GM20000 (cell line): ENCODE data around the gene EFHD1.
A peak's percentile ranks its signal among the peaks of the same experiment; 100 is the strongest.
"Not testable (repeated sequence)": the region's sequence is repeated elsewhere in the genome, so short reads cannot be mapped to it uniquely, and the experiment has no call there.

Experiments used
- DNase-seq: peaks from one replicate; pipeline ENCODE4 v3.0.0; 2012; ENCODE audit warnings: low spot score
- TF ChIP-seq, protein P1 (sequence below): IDR thresholded peaks from 2 replicates; pipeline ENCODE4 v1.5.1; 2012; ENCODE audit warnings: mild to moderate bottlenecking, control low read depth; ENCODE audit errors: extremely low read depth, missing control alignments

Gene EFHD1

DNA sequence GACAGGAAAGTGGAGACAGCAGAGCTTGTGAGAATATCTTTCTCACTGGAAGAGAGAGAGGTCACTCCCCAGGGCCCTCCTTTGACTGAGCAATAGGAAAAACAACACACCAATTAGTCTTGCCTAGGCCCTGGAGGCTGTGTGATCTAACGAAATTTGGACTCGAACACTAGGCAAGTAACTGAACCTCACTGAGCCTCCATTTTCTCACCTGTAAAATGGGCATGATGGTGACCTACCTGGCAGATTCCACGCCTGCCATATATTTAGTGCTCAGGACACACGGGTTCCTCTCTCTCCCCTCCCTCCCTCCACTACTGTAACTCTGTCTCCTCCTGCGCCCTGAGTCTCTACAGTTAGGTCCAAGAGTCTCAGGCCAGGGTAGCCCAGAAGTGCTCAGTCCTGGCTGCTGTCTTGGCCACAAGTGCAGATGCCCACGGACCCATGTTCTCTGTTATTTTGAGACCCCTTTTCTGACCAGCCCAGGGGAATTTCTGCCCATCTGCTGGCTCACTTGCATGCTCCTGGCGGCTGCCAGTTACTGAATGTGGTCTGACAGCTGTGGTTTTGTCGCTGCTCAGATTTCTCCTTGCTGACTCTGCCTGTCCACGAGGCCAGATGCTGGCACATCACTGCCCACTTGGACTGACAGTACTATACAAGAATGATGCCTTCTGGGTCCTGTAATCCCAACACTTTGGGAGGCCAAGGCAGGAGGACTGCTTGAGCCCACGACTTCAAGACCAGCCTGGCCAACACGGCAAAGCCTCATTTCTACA lies 54.2 kb downstream of the EFHD1 start:
- no peak for DNase-seq

DNA sequence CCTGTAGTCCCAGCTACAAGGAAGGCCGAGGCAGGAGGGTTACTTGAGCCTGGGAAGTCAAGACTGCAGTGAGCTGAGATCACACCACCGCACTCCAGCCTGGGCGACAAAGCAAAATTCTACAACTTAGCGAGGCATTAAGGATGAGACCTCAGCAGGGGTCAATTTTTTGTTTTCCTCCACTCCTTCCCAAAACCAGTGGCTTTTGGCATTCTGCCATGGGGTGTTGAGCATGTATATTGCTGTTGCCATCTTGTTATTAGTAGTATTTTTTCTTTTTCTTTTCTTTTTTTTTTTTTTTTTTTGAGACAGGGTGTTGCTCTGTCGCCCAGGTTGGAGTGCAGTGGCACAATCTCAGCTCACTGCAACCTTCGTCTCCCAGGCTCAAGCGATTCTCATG lies 54.8 kb downstream of the EFHD1 start:
- no peak for DNase-seq
- TF ChIP-seq, protein P1, sequence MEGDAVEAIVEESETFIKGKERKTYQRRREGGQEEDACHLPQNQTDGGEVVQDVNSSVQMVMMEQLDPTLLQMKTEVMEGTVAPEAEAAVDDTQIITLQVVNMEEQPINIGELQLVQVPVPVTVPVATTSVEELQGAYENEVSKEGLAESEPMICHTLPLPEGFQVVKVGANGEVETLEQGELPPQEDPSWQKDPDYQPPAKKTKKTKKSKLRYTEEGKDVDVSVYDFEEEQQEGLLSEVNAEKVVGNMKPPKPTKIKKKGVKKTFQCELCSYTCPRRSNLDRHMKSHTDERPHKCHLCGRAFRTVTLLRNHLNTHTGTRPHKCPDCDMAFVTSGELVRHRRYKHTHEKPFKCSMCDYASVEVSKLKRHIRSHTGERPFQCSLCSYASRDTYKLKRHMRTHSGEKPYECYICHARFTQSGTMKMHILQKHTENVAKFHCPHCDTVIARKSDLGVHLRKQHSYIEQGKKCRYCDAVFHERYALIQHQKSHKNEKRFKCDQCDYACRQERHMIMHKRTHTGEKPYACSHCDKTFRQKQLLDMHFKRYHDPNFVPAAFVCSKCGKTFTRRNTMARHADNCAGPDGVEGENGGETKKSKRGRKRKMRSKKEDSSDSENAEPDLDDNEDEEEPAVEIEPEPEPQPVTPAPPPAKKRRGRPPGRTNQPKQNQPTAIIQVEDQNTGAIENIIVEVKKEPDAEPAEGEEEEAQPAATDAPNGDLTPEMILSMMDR = no peak

More for the DNA sequence above, 54.2 kb downstream of the EFHD1 start:
- TF ChIP-seq, protein P1 = no peak

DNA sequence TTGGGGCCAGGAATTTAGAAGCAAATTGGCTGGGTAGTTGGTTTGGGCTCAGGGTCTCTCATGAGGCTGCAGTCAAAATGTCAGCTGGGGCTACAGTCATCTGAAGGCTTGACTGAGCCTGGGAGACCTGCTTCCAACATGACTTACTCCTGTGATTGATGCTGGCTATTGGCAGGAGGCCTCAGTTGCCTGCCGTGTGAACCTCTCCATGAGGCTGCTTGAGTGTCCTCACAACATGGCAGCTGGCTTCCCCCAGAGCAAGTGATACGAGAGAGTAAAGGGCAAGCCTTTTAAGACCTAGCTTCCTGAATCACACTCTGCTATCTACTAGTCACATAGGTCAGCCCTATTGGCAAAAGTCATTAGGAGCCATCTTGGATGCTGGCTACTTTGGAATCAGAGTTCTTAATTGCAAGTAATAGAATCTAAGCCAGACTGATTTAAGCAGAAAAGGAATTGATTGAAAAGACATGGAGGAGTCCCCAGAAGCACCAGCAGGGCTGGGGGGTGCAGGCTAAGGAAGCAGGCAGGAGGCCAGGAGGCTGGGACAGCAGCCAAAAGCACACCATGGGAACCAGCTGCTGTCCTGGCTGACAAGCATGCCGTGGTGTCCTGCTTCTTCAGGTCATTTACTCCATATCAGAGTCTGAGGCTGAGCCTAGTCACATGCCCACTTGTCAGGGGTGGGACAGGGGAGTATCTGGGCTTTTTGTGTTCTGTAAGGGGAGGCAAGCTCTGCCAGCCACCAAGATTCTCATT lies 55.9 kb downstream of the EFHD1 start:
- TF ChIP-seq, protein P1 = no peak
- no peak for DNase-seq

DNA sequence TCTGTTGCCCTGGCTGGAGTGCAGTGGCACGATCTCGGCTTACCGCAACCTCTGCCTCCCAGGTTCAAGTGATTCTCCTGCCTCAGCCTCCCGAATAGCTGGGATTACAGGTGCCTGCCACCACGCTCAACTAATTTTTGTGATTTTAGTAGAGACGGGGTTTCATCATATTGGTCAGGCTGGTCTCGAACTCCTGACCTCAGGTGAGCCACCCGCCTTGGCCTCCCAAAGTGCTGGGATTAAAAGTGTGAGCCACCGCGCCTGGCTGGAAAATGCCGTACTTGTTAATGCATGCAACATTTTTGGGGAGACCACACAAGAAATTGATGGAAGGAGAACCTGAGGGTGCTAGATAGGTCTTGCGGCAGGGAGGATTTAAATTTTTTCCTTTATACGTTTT lies 57.7 kb downstream of the EFHD1 start:
- not testable (repeated sequence) for DNase-seq

DNA sequence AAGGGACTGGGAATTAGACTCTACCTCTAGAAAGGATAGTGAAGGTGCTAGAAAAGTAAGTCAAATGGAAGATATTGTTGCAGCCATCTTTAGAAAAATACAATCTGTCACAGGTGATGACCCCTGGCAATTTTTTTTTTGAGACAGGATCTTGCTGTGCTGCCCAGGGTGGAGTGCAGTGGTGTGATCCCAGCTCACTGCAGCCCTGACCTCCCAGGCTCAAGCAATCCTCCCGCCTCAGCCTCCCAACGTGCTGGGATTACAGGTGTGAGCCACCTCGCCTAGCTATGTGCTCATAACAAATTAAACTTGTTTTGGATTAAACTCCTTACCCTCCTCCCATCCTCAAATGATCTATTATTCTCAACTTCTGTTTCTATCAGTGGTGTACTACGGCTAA lies 59.9 kb downstream of the EFHD1 start:
- TF ChIP-seq, protein P1 = no peak
- no peak for DNase-seq

DNA sequence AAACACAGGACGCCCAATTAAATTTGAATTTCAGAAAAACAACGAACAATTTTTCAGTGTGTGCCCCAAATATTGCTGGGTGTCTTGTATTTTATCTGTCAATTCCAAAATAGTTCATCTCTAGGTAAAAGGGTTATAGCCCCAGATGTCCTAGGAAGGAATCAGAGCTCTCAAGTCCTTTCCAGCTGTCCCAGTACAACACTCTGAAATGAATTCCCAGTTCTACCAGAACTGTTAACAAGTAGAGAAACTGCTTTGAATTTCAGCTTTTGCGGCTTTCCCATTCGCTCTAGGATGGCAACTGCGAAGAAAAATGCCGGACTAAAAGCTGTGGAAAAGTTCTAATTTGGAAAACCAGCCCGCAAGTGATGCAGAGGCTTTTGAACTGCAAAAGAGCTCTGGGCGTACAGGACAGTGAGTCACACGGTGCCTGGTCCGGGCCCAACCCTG lies 63.2 kb downstream of the EFHD1 start:
- no peak for DNase-seq
- TF ChIP-seq, protein P1 = no peak

DNA sequence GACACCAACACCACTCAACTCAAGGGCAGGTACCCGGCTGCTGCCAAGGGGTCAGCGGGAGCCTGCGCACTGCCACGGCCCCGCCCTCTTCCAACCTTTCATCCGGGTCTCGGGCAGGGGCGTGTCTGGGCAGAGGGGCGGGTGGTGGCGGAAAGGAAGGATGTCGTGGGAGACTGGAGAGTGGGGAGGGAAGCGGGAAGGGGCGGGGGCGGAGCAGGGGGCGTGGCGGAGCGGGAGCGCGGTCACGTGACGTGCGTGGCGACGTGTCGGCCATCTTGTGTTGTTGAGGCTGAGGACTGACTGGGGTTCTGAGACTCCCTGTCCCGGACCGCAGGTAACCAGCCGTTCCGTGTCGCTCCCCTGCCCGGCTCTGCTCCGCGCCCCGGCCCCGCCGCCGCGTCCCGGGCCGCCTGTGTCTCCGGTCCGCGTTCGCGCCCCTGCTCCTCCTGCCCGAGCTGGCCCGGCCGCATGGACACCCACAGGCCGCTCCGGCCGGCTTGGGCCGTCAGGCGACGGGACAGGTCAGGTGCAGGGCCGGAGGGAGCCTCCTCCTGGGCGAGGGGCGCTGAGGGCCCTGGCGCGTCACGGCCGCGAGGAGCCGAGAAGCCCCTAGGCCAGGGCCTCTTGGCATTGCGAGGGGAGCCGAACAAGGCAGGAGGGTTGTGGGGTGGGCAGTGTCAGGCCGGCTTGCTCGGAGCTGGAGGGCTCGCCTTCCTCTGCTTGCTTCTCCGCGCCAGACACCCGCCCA lies 63.8 kb downstream of the EFHD1 start, which contains the start of gene GIGYF2:
GIGYF2 (plus strand) TSS at position 273 of the 748 bp plus-strand sequence. CDS start 37,867 bp downstream, outside the sequence.
- TF ChIP-seq, protein P1 = no peak
- DNase-seq = peak; percentile 96
